H1 (cell line): ENCODE data around the gene ZBTB40. TPM values are rescaled to one million over a fixed set of nuclear protein-coding genes. Genes with fewer than 3 reads are reported as not detected.

ENCODE experiments used
- CTCF ChIA-PET: fragments of 300-600 bp; sonication (Branson Sonifier 250); formaldehyde crosslinking; loops from one replicate; lab custom pipeline; 2021; ENCODE audit not compliant: partially characterized antibody; lab: Charles Lee
- POLR2A ChIA-PET: fragments of 300-600 bp; sonication (Branson Sonifier 250); formaldehyde crosslinking; loops from one replicate; lab custom pipeline; 2021; ENCODE audit warnings: inconsistent platforms; ENCODE audit not compliant: partially characterized antibody; lab: Charles Lee
- DNase-seq, 2 experiments: peaks; one replicate each; pipeline versions ENCODE4 v3.0.0 to v3.0.0-alpha.2; 2010 to 2022; ENCODE audit warnings: low spot score in 2 of 2, low read depth in 1 of 2, mixed read lengths in 1 of 2
- FAIRE-seq: peaks from 2 replicates; lab custom pipeline; 2011; peaks lifted over from hg19 to GRCh38; lab: Jason Lieb, UNC
- H2AFZ ChIP-seq: 2 replicates; pipeline ENCODE4 v1.8.1; 2012; ENCODE audit warnings: low read length, inconsistent platforms
- H2AK5ac ChIP-seq: 2 replicates; pipeline ENCODE4 v1.6.1; 2013; ENCODE audit warnings: low read depth, low read length
- H2BK120ac ChIP-seq: replicated peaks from 2 replicates; pipeline ENCODE3; 2013; ENCODE audit warnings: low read depth, low read length, inconsistent platforms
- H2BK12ac ChIP-seq: 2 replicates; pipeline ENCODE4 v1.6.1; 2013; ENCODE audit warnings: low read depth, low read length
- H2BK15ac ChIP-seq: 2 replicates; pipeline ENCODE4 v1.6.1; 2013; ENCODE audit warnings: low read length
- H2BK20ac ChIP-seq: 2 replicates; pipeline ENCODE4 v1.6.1; 2013; ENCODE audit warnings: low read length
- H2BK5ac ChIP-seq: 2 replicates; pipeline ENCODE4 v1.6.1; 2013; ENCODE audit warnings: low read depth, low read length
- H3K14ac ChIP-seq: 2 replicates; pipeline ENCODE4 v1.6.1; 2013; ENCODE audit warnings: inconsistent platforms; ENCODE audit not compliant: insufficient read length
- H3K18ac ChIP-seq: 2 replicates; pipeline ENCODE4 v1.6.1; 2013; ENCODE audit warnings: low read length; ENCODE audit errors: extremely low read depth
- H3K23ac ChIP-seq: 2 replicates; pipeline ENCODE4 v1.6.1; 2013; ENCODE audit warnings: inconsistent platforms; ENCODE audit not compliant: insufficient read length
- H3K23me2 ChIP-seq: 2 replicates; pipeline ENCODE4 v1.6.1; 2013; ENCODE audit warnings: low read depth, low read length
- H3K27ac ChIP-seq: 2 replicates; pipeline ENCODE4 v1.6.1; 2011; ENCODE audit warnings: low read depth, low read length, inconsistent platforms
- H3K27me3 ChIP-seq, 4 experiments: replicated peaks in 1 of 4; 1 replicate in 1 of 4; 2 replicates in 3 of 4; pipeline versions ENCODE4 v1.6.1 to v1.8.1; 2011 to 2013; ENCODE audit warnings: low read length in 3 of 4, mild to moderate bottlenecking in 3 of 4, inconsistent platforms in 2 of 4, mixed read lengths in 2 of 4, moderate library complexity in 1 of 4; ENCODE audit not compliant: control insufficient read depth in 3 of 4, insufficient read depth in 3 of 4; ENCODE audit errors: extremely low read depth in 1 of 4
- H3K36me3 ChIP-seq, 4 experiments: 2 replicates each; pipeline versions ENCODE4 v1.6.1 to v1.8.1; 2011 to 2013; ENCODE audit warnings: mild to moderate bottlenecking in 4 of 4, low read length in 3 of 4, moderate library complexity in 2 of 4, control low read depth in 1 of 4, inconsistent platforms in 1 of 4; ENCODE audit not compliant: insufficient read depth in 4 of 4, control insufficient read depth in 2 of 4
- H3K4ac ChIP-seq: replicated peaks from 2 replicates; pipeline ENCODE3; 2013; ENCODE audit warnings: low read length, low read depth, mixed read lengths, inconsistent platforms; ENCODE audit not compliant: insufficient read length
- H3K4me1 ChIP-seq, 4 experiments: replicated peaks in 1 of 4; 1 replicate in 1 of 4; 2 replicates in 3 of 4; pipeline versions ENCODE4 v1.6.1 to v1.8.1; 2011 to 2013; ENCODE audit warnings: low read length in 3 of 4, inconsistent platforms in 2 of 4, mixed read lengths in 1 of 4; ENCODE audit not compliant: insufficient read depth in 4 of 4, control insufficient read depth in 3 of 4
- H3K4me2 ChIP-seq, 2 experiments: 2 replicates each; pipeline versions ENCODE4 v1.6.1 to v1.8.1; 2011 to 2013; ENCODE audit warnings: low read depth in 2 of 2, low read length in 2 of 2, control low read depth in 1 of 2, inconsistent platforms in 1 of 2, mild to moderate bottlenecking in 1 of 2; ENCODE audit not compliant: insufficient read depth in 1 of 2
- H3K4me3 ChIP-seq, 4 experiments: fragments of 200-600, 300-600 bp in 1 of 4; sonication (generic), shearing (Covaris generic), sonication (Bioruptor Twin) in 1 of 4; 2 replicates each; pipeline versions ENCODE4 v1.5.1 to v1.8.1; 2011 to 2016; ENCODE audit warnings: low read length in 4 of 4, low read depth in 3 of 4, control low read depth in 2 of 4, inconsistent platforms in 2 of 4, mild to moderate bottlenecking in 2 of 4, mixed read lengths in 1 of 4, moderate library complexity in 1 of 4; ENCODE audit not compliant: insufficient read depth in 2 of 4; ENCODE audit errors: extremely low read depth in 1 of 4
- H3K56ac ChIP-seq: replicated peaks from 2 replicates; pipeline ENCODE3; 2013; ENCODE audit warnings: low read depth, mild to moderate bottlenecking, mixed read lengths, low read length, inconsistent platforms; ENCODE audit not compliant: insufficient read length
- H3K79me1 ChIP-seq: 2 replicates; pipeline ENCODE4 v1.6.1; 2013; ENCODE audit warnings: low read depth, low read length, control low read depth
- H3K79me2 ChIP-seq, 2 experiments: 2 replicates each; pipeline versions ENCODE4 v1.6.1 to v1.8.1; 2012 to 2013; ENCODE audit warnings: low read length in 2 of 2, mild to moderate bottlenecking in 2 of 2, inconsistent platforms in 1 of 2; ENCODE audit not compliant: insufficient read depth in 2 of 2, control insufficient read depth in 1 of 2
- H3K9ac ChIP-seq, 4 experiments: replicated peaks in 1 of 4; 1 replicate in 1 of 4; 2 replicates in 3 of 4; pipeline versions ENCODE4 v1.6.1 to v1.8.1; 2011 to 2013; ENCODE audit warnings: low read depth in 3 of 4, low read length in 3 of 4, control low read depth in 2 of 4, mild to moderate bottlenecking in 2 of 4, moderate library complexity in 2 of 4, inconsistent platforms in 1 of 4; ENCODE audit errors: extremely low read depth in 1 of 4
- H3K9me3 ChIP-seq, 2 experiments: 2 replicates each; pipeline versions ENCODE4 v1.6.1 to v1.8.1; 2012 to 2013; ENCODE audit warnings: mild to moderate bottlenecking in 2 of 2, moderate library complexity in 2 of 2, control low read depth in 1 of 2, inconsistent platforms in 1 of 2, low read depth in 1 of 2, low read length in 1 of 2, mixed read lengths in 1 of 2; ENCODE audit not compliant: insufficient read depth in 2 of 2
- H4K20me1 ChIP-seq, 2 experiments: replicated peaks in 1 of 2; 2 replicates each; pipeline versions ENCODE3 to v1.8.1; 2011 to 2013; ENCODE audit warnings: inconsistent platforms in 2 of 2, low read length in 2 of 2, mild to moderate bottlenecking in 1 of 2; ENCODE audit not compliant: insufficient read depth in 2 of 2, control insufficient read depth in 1 of 2
- H4K5ac ChIP-seq: 2 replicates; pipeline ENCODE4 v1.6.1; 2013; ENCODE audit warnings: low read length, low read depth, mixed read lengths, inconsistent platforms; ENCODE audit not compliant: insufficient read length
- H4K8ac ChIP-seq: 2 replicates; pipeline ENCODE4 v1.8.0; 2013; ENCODE audit warnings: mild to moderate bottlenecking, moderate library complexity, low read length, inconsistent platforms; ENCODE audit not compliant: insufficient read depth; ENCODE audit errors: extremely low read depth
- H4K91ac ChIP-seq: replicated peaks from 2 replicates; pipeline ENCODE3; 2013; ENCODE audit warnings: low read length, mixed read lengths, inconsistent platforms; ENCODE audit not compliant: insufficient read length
- ATF3 ChIP-seq: IDR thresholded peaks from 2 replicates; pipeline ENCODE4 v1.6.1; 2011; ENCODE audit warnings: low read depth, mild to moderate bottlenecking, low read length; ENCODE audit not compliant: insufficient read depth
- BACH1 ChIP-seq: IDR thresholded peaks from 2 replicates; pipeline ENCODE4 v1.6.1; 2012; ENCODE audit warnings: low read length, improper control_type of control experiment
- CHD1 ChIP-seq: IDR thresholded peaks from 2 replicates; pipeline ENCODE4 v1.6.1; 2012; ENCODE audit warnings: low read depth, low read length, improper control_type of control experiment
- CREB1 ChIP-seq: IDR thresholded peaks from 2 replicates; pipeline ENCODE4 v1.6.1; 2012; ENCODE audit warnings: inconsistent platforms
- E2F6 ChIP-seq: IDR thresholded peaks from 2 replicates; pipeline ENCODE4 v1.6.1; 2012; ENCODE audit warnings: inconsistent platforms
- GABPA ChIP-seq: IDR thresholded peaks from 2 replicates; pipeline ENCODE4 v1.6.1; 2011; ENCODE audit warnings: mild to moderate bottlenecking, low read length, moderate library complexity, borderline replicate concordance; ENCODE audit not compliant: insufficient read depth
- HDAC6 ChIP-seq: IDR thresholded peaks from one replicate; pipeline ENCODE4 v1.7.1; 2012; ENCODE audit warnings: low read depth, mild to moderate bottlenecking, inconsistent platforms, low read length, moderate library complexity
- JUN ChIP-seq: IDR thresholded peaks from 2 replicates; pipeline ENCODE4 v1.6.1; 2011; ENCODE audit warnings: low read depth, mild to moderate bottlenecking, improper control_type of control experiment, low read length
- KDM4A ChIP-seq: IDR thresholded peaks from one replicate; pipeline ENCODE4 v1.7.1; 2012; ENCODE audit warnings: low read depth, mild to moderate bottlenecking, moderate library complexity, low read length, inconsistent platforms; ENCODE audit not compliant: severe bottlenecking
- MAFK ChIP-seq: IDR thresholded peaks from 2 replicates; pipeline ENCODE4 v1.6.1; 2012; ENCODE audit warnings: low read depth, mild to moderate bottlenecking, improper control_type of control experiment, low read length
- NANOG ChIP-seq: IDR thresholded peaks from 2 replicates; pipeline ENCODE4 v1.6.1; 2011; ENCODE audit warnings: low read length, low read depth, mild to moderate bottlenecking, inconsistent platforms; ENCODE audit not compliant: insufficient read depth, poor library complexity, severe bottlenecking
- POLR2AphosphoS5 ChIP-seq: IDR thresholded peaks from 2 replicates; pipeline ENCODE4 v1.6.1; 2011; ENCODE audit warnings: low read depth, low read length
- SIRT6 ChIP-seq: IDR thresholded peaks from one replicate; pipeline ENCODE4 v1.7.1; 2012; ENCODE audit warnings: low read length, inconsistent platforms
- ZNF274 ChIP-seq: IDR thresholded peaks from 2 replicates; pipeline ENCODE4 v1.7.0; 2012; ENCODE audit warnings: low read length, borderline replicate concordance; ENCODE audit errors: extremely low read depth
- WGBS, 2 experiments: shearing (Covaris generic) in 1 of 2; methylation state at CpG; one replicate each; pipeline versions ENCODE4 v1.1.6 to v1.1.7; 2013 to 2015; ENCODE audit warnings: low lambda C conversion rate in 2 of 2, mixed read lengths in 2 of 2, inconsistent platforms in 1 of 2, low coverage in 1 of 2, missing lambda C conversion rate in 1 of 2; ENCODE audit not compliant: insufficient replicate concordance in 2 of 2, insufficient coverage in 1 of 2, insufficient read length in 1 of 2; ENCODE audit errors: extremely low coverage in 1 of 2, missing lambda C conversion rate in 1 of 2; 5-methylcytosine and 5-hydroxymethylcytosine counted together
- polyA plus RNA-seq, 7 experiments: library from polyadenylated mRNA; depleted of rRNA in 3 of 7; stranded (reverse) in 5 of 7; unstranded in 2 of 7; fragments of >200 nt in 5 of 7; fragments of 200-250 nt in 2 of 7; gene quantifications; 1 replicate in 5 of 7; 2 replicates in 1 of 7; 4 replicates in 1 of 7; pipeline versions ENCODE4 v1.2.1 to v1.2.3, GENCODE V29; 2011 to 2013; ENCODE audit warnings: missing spikeins in 2 of 7, mixed read lengths in 2 of 7
- total RNA-seq: library from RNA; stranded (reverse); fragmentation: NEBNext Ultra II Directional; extraction: Animal tissue kit (Norgen Biotek cat#: 25700); gene quantifications from 2 replicates; pipeline ENCODE4 v1.2.1, GENCODE V29; 2021

ZBTB40 gene
- total and polyA plus RNA-seq, 2 of the 8 experiments (the other 6 are each of a cell fraction or from before 2014, with no cell fraction given), result 3.1 to 19.3 TPM

GRCh38 chr1:22417466-22417865, 34.2 kb upstream of the ZBTB40 start:
- POLR2A ChIA-PET, result no interaction called here
- no peak overlapping the region for H2AK5ac ChIP-seq
- no peak overlapping the region for H4K8ac ChIP-seq
- H3K23me2 ChIP-seq, result no peaks in the 10 kb centered on the region; the same call in 1 of the 2 replicates
- H4K91ac ChIP-seq, result no peak overlapping the region
- H3K27ac ChIP-seq, result no peak overlapping the region
- H3K14ac ChIP-seq, result no peak overlapping the region
- no peaks in the 10 kb centered on the region for H3K79me2 ChIP-seq
- no peaks in the 10 kb centered on the region for H3K36me3 ChIP-seq
- H2BK12ac ChIP-seq, result no peak overlapping the region
- no peak overlapping the region for H3K56ac ChIP-seq
- no peak overlapping the region for H2AFZ ChIP-seq
- WGBS, 2 experiments, result 81 to 100% methylated on average over 2 to 12 of the region's 12 CpGs
- CTCF ChIA-PET, result interaction anchor here (0.6 to 10.8 kb wide), 35 partner anchors 10 to 487 kb away, joined by 3 to 149 read pairs (median 7); no protein-coding TSS in a partner anchor
- H3K79me1 ChIP-seq, result no peaks in the 10 kb centered on the region
- H4K5ac ChIP-seq, result no peak overlapping the region
- no peak for DNase-seq
- no peak overlapping the region for H2BK20ac ChIP-seq
- H3K4me3 ChIP-seq, result no peak overlapping the region
- peaks cover 3 to 10% (median 4%) of the 10 kb centered on the region in 4 experiments; a peak in 5 of 7 replicates for H3K4me1 ChIP-seq
- H3K4me2 ChIP-seq, result no peak overlapping the region
- H2BK5ac ChIP-seq, result no peak overlapping the region
- no peak overlapping the region for H3K9ac ChIP-seq
- H3K9me3 ChIP-seq, result no peaks in the 10 kb centered on the region
- no peak for FAIRE-seq
- H2BK120ac ChIP-seq, result no peak overlapping the region
- no peaks in the 10 kb centered on the region for H4K20me1 ChIP-seq
- no peak overlapping the region for H3K4ac ChIP-seq
- H3K18ac ChIP-seq, result no peak overlapping the region
- no peaks in the 10 kb centered on the region for H3K27me3 ChIP-seq
- H2BK15ac ChIP-seq, result no peak overlapping the region; the same call in 1 of the 2 replicates
- no peak overlapping the region for H3K23ac ChIP-seq
- TF ChIP-seq CHD1, result no peak
- no peak for TF ChIP-seq KDM4A
- no peak for TF ChIP-seq NANOG
- no peak for TF ChIP-seq BACH1
- no peak for TF ChIP-seq MAFK
- no peak for TF ChIP-seq HDAC6
- TF ChIP-seq ATF3, result no peak
- no peak for TF ChIP-seq ZNF274
- no peak for TF ChIP-seq POLR2AphosphoS5
- no peak for TF ChIP-seq SIRT6
- no peak for TF ChIP-seq JUN
- TF ChIP-seq E2F6, result no peak
- TF ChIP-seq CREB1, result no peak
- TF ChIP-seq GABPA, result no peak
